ENCODE data around the gene ECE1. TPM values are rescaled to one million over a fixed set of nuclear protein-coding genes. Genes with fewer than 3 reads are reported as not detected.
"Not testable (repeated sequence)": the region's sequence is repeated elsewhere in the genome, so short reads cannot be mapped to it uniquely, and the experiment has no call there.

ECE1 gene
- total RNA-seq, 2 donors from 2014 or later = 83.7 to 152 TPM

GRCh38 chr1:21198929-21199328, 91.3 kb downstream of the ECE1 start:
- Histone ChIP-seq H3K4me1 (peaks cover 0 to 8% of the 10 kb centered on the region in 2 donors), H3K27me3 (no peaks in the 10 kb centered on the region), H3K27ac (no peak overlapping the region), H3K9me3 (no peaks in the 10 kb centered on the region), H3K4me3 (no peak overlapping the region), H3K36me3 (no peaks in the 10 kb centered on the region)
- DNase-seq (ENCODE audit: low spot score) = no peak
- TF ChIP-seq CTCF (IDR thresholded peaks at IDR 0.05) = no peak

- Histone ChIP-seq H3K36me3 (no peaks in the 10 kb centered on the region), H3K4me1 (peaks cover 0 to 18% of the 10 kb centered on the region in 2 donors), H3K27ac (no peak overlapping the region), H3K4me3 (no peak overlapping the region), H3K27me3 (no peaks in the 10 kb centered on the region), H3K9me3 (no peaks in the 10 kb centered on the region)
- TF ChIP-seq CTCF (IDR thresholded peaks at IDR 0.05) = no peak
- no peak for DNase-seq (ENCODE audit: low spot score)
Measured at GRCh38 chr1:21192871-21193270, 97.4 kb downstream of the ECE1 start.

GRCh38 chr1:21192284-21192683, 98.0 kb downstream of the ECE1 start:
- TF ChIP-seq CTCF (IDR thresholded peaks at IDR 0.05) = no peak
- no peaks in the 10 kb centered on the region for H3K27me3 ChIP-seq
- H3K36me3 ChIP-seq = no peaks in the 10 kb centered on the region
- no peak overlapping the region for H3K27ac ChIP-seq
- H3K4me3 ChIP-seq = no peak overlapping the region
- DNase-seq (ENCODE audit: low spot score) = no peak
- H3K4me1 ChIP-seq = peaks cover 0 to 18% of the 10 kb centered on the region in 2 donors
- no peaks in the 10 kb centered on the region for H3K9me3 ChIP-seq

- not testable (repeated sequence) for H3K4me3 ChIP-seq; H3K27ac ChIP-seq; H3K27me3 ChIP-seq; DNase-seq (ENCODE audit: low spot score); H3K9me3 ChIP-seq; H3K36me3 ChIP-seq
- H3K4me1 ChIP-seq = peaks cover 0 to 18% of the 10 kb centered on the region in 2 donors
Measured at GRCh38 chr1:21190771-21191170, 99.5 kb downstream of the ECE1 start.

GRCh38 chr1:21189906-21190500, 100.3 kb downstream of the ECE1 start:
- DNase-seq (ENCODE audit: low spot score) = no peak
- no peaks in the 10 kb centered on the region for H3K9me3 ChIP-seq
- TF ChIP-seq CTCF (IDR thresholded peaks at IDR 0.05) = no peak
- no peaks in the 10 kb centered on the region for H3K27me3 ChIP-seq
- H3K4me1 ChIP-seq = peaks cover 0 to 15% of the 10 kb centered on the region in 2 donors
- no peaks in the 10 kb centered on the region for H3K36me3 ChIP-seq
- H3K27ac ChIP-seq = no peak overlapping the region
- no peak overlapping the region for H3K4me3 ChIP-seq

- no peak overlapping the region for H3K27ac ChIP-seq
- no peaks in the 10 kb centered on the region for H3K27me3 ChIP-seq
- no peak overlapping the region for H3K4me3 ChIP-seq
- H3K9me3 ChIP-seq = no peaks in the 10 kb centered on the region
- H3K4me1 ChIP-seq = peaks cover 0 to 11% of the 10 kb centered on the region in 2 donors
- TF ChIP-seq CTCF (IDR thresholded peaks at IDR 0.05) = no peak
- no peaks in the 10 kb centered on the region for H3K36me3 ChIP-seq
- DNase-seq (ENCODE audit: low spot score) = no peak
Measured at GRCh38 chr1:21189421-21189820, 100.8 kb downstream of the ECE1 start.

Measured in right atrium auricular region (tissue), 2 donors.